GM12865 (cell line): ENCODE measurements around the gene ZFAND3.

Experiments used
- DNase-seq: peaks from one replicate; pipeline ENCODE4 v3.0.0; 2010; ENCODE audit warnings: low read depth
- H3K4me3 ChIP-seq: 2 replicates; pipeline ENCODE4 v1.5.1; 2011; ENCODE audit warnings: mild to moderate bottlenecking, low read depth, low read length, control low read depth
- TF ChIP-seq, protein P1 (sequence below): IDR thresholded peaks from 2 replicates; pipeline ENCODE4 v1.5.1; 2011; ENCODE audit warnings: low read length, control low read depth, low read depth, inconsistent platforms; ENCODE audit not compliant: insufficient read depth; ENCODE audit errors: missing control alignments

ZFAND3 gene

GRCh38 chr6:37819802-37820717 lies 533 bp downstream of the ZFAND3 start:
- peak; percentile 66 for DNase-seq
- H3K4me3 ChIP-seq = peak overlapping the region; percentile 96
- TF ChIP-seq, protein P1, sequence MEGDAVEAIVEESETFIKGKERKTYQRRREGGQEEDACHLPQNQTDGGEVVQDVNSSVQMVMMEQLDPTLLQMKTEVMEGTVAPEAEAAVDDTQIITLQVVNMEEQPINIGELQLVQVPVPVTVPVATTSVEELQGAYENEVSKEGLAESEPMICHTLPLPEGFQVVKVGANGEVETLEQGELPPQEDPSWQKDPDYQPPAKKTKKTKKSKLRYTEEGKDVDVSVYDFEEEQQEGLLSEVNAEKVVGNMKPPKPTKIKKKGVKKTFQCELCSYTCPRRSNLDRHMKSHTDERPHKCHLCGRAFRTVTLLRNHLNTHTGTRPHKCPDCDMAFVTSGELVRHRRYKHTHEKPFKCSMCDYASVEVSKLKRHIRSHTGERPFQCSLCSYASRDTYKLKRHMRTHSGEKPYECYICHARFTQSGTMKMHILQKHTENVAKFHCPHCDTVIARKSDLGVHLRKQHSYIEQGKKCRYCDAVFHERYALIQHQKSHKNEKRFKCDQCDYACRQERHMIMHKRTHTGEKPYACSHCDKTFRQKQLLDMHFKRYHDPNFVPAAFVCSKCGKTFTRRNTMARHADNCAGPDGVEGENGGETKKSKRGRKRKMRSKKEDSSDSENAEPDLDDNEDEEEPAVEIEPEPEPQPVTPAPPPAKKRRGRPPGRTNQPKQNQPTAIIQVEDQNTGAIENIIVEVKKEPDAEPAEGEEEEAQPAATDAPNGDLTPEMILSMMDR = no peak

DNA sequence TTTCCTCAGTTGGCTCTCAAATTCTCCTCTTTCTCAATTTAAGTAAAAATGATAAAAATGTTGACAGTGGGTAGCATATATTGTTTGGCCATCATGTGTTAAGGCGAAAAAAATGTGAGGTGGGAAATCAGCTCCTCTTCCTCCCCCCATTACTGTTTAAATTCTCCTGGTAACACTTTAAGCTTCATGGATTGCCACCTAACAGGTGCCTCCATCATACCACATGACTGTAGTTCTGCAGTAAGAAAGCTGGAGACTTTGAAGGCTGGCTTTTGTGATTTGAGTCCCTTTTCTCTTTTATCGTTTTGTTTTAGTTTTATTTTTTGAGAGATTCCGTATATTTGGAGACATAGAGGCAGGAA lies 1.2 kb downstream of the ZFAND3 start:
- no peak for DNase-seq
- TF ChIP-seq, protein P1 = no peak
- peak overlapping the region; percentile 83 for H3K4me3 ChIP-seq

- peak overlapping the region; percentile 83; the same call in 1 of the 2 replicates for H3K4me3 ChIP-seq
- TF ChIP-seq, protein P1 = no peak
- no peak for DNase-seq
Measured at GRCh38 chr6:37821446-37821845, 1.9 kb downstream of the ZFAND3 start.

- no peak for DNase-seq
- no peak overlapping the region for H3K4me3 ChIP-seq
- TF ChIP-seq, protein P1 = no peak
Measured at GRCh38 chr6:37822851-37823682, 3.5 kb downstream of the ZFAND3 start.

- H3K4me3 ChIP-seq = no peak overlapping the region
- no peak for DNase-seq
- TF ChIP-seq, protein P1 = no peak
Measured at GRCh38 chr6:37824170-37824569, 4.6 kb downstream of the ZFAND3 start.

DNA sequence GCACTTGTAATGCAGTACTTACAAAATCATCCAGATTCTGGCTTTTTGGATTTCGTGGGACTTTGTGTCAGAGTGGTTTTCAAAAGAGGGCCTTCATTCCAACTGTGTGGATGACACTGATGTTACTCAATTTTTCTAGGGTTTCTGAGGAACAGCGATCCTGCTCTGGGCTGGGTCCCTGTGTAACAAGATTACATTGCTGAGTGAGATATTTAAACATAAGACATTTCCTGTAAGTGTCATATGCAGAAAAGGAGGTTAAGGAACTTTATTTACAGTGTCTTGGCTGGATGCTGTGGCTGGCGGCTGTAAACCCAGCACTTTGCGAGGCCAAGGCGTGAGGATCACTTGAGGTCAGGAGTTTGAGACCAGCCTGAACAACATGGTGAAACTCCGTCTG lies 6.7 kb downstream of the ZFAND3 start:
- H3K4me3 ChIP-seq = no peak overlapping the region
- DNase-seq = no peak
- TF ChIP-seq, protein P1 = no peak
